Measurements from ENCODE around the gene CNOT8. TPM values are rescaled to one million over a fixed set of nuclear protein-coding genes. Genes with fewer than 3 reads are reported as not detected.
"Not testable (repeated sequence)": the region's sequence is repeated elsewhere in the genome, so short reads cannot be mapped to it uniquely, and the experiment has no call there.

The CNOT8 gene
- polyA plus RNA-seq, 1 of the 3 experiments (the other 2 are of a cell fraction) = 45.3 TPM

DNA sequence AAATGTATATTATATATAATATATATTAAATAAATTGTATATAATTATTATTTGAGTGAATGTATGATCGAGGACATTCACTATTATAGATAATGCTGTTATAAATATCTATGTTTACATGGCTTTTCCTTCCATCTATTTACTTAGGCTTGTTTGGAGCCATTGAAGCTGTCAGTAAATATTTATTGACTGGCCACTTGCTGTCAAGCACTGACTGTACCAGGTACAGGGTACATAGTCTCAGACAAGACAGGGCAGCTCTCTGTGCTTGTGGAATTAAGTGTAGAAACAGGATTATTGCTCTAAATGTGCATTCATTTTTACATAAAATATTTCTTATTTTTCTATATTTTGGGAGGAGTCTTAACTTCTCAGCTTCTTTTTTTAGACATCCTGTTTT is 24.4 kb upstream of the CNOT8 start:
- Histone ChIP-seq H3K4me1 (ENCODE audit: control insufficient read depth in 1 of 2, insufficient read depth in 2 of 2, low read depth in 1 of 2, low read length in 1 of 2) (peaks cover 9 to 14% of the 10 kb centered on the region in 2 experiments), H3F3A (replicated peaks; ENCODE audit: insufficient read depth) (peaks cover 10% of the 10 kb centered on the region), H3K9me3 (no peaks in the 10 kb centered on the region), H4K20me1 (ENCODE audit: insufficient read depth) (no peaks in the 10 kb centered on the region), H3K4me2 (no peak overlapping the region), H2AFZ (ENCODE audit: low read depth) (no peak overlapping the region), H3K27ac (ENCODE audit: low read depth in 2 of 2, low read length in 1 of 2) (peak overlapping the region in 1 of 2 experiments; percentile 86; a peak in 1 of 4 replicates), H3K36me3 (replicated peaks in 1 of 2; ENCODE audit: control insufficient read depth in 1 of 2, insufficient read depth in 2 of 2, low read length in 1 of 2) (peaks cover 0 to 5% of the 10 kb centered on the region in 2 experiments), H3K79me2 (ENCODE audit: insufficient read depth) (no peaks in the 10 kb centered on the region), H3K4me3 (ENCODE audit: low read depth in 2 of 2, low read length in 1 of 2) (no peak overlapping the region), H3K9ac (no peak overlapping the region), H3K27me3 (ENCODE audit: insufficient read depth) (no peaks in the 10 kb centered on the region), H3K9me2 (no peaks in the 10 kb centered on the region)
- POLR2A ChIA-PET = interaction anchor here (3.0 kb wide), 1 partner anchor 24 kb away, joined by 16 read pairs; the partner anchor contains the start of gene CNOT8
- 88% methylated on average over 1 of the region's 1 CpG for WGBS (ENCODE audit: low lambda C conversion rate)
- TF ChIP-seq, protein P1, sequence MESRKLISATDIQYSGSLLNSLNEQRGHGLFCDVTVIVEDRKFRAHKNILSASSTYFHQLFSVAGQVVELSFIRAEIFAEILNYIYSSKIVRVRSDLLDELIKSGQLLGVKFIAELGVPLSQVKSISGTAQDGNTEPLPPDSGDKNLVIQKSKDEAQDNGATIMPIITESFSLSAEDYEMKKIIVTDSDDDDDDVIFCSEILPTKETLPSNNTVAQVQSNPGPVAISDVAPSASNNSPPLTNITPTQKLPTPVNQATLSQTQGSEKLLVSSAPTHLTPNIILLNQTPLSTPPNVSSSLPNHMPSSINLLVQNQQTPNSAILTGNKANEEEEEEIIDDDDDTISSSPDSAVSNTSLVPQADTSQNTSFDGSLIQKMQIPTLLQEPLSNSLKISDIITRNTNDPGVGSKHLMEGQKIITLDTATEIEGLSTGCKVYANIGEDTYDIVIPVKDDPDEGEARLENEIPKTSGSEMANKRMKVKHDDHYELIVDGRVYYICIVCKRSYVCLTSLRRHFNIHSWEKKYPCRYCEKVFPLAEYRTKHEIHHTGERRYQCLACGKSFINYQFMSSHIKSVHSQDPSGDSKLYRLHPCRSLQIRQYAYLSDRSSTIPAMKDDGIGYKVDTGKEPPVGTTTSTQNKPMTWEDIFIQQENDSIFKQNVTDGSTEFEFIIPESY (IDR thresholded peaks at IDR 0.05; ENCODE audit: borderline replicate concordance, low read depth) = no peak
- TF ChIP-seq TCF12 (IDR thresholded peaks at IDR 0.05) (no peak), SIN3A (IDR thresholded peaks at IDR 0.05; ENCODE audit: borderline replicate concordance, low read depth, low read length) (no peak)
- TF ChIP-seq, protein P2, sequence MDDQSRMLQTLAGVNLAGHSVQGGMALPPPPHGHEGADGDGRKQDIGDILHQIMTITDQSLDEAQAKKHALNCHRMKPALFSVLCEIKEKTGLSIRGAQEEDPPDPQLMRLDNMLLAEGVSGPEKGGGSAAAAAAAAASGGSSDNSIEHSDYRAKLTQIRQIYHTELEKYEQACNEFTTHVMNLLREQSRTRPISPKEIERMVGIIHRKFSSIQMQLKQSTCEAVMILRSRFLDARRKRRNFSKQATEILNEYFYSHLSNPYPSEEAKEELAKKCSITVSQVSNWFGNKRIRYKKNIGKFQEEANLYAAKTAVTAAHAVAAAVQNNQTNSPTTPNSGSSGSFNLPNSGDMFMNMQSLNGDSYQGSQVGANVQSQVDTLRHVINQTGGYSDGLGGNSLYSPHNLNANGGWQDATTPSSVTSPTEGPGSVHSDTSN (IDR thresholded peaks at IDR 0.05) = no peak
- TF ChIP-seq, protein P3, sequence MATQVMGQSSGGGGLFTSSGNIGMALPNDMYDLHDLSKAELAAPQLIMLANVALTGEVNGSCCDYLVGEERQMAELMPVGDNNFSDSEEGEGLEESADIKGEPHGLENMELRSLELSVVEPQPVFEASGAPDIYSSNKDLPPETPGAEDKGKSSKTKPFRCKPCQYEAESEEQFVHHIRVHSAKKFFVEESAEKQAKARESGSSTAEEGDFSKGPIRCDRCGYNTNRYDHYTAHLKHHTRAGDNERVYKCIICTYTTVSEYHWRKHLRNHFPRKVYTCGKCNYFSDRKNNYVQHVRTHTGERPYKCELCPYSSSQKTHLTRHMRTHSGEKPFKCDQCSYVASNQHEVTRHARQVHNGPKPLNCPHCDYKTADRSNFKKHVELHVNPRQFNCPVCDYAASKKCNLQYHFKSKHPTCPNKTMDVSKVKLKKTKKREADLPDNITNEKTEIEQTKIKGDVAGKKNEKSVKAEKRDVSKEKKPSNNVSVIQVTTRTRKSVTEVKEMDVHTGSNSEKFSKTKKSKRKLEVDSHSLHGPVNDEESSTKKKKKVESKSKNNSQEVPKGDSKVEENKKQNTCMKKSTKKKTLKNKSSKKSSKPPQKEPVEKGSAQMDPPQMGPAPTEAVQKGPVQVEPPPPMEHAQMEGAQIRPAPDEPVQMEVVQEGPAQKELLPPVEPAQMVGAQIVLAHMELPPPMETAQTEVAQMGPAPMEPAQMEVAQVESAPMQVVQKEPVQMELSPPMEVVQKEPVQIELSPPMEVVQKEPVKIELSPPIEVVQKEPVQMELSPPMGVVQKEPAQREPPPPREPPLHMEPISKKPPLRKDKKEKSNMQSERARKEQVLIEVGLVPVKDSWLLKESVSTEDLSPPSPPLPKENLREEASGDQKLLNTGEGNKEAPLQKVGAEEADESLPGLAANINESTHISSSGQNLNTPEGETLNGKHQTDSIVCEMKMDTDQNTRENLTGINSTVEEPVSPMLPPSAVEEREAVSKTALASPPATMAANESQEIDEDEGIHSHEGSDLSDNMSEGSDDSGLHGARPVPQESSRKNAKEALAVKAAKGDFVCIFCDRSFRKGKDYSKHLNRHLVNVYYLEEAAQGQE (IDR thresholded peaks at IDR 0.05; ENCODE audit: low read depth, low read length) = no peak
- no peak for DNase-seq
- CTCF ChIA-PET = interaction anchor here (1.0 to 1.4 kb wide), 5 partner anchors 11 to 202 kb away, joined by 3 to 6 read pairs (median 4); no protein-coding TSS in a partner anchor

DNA sequence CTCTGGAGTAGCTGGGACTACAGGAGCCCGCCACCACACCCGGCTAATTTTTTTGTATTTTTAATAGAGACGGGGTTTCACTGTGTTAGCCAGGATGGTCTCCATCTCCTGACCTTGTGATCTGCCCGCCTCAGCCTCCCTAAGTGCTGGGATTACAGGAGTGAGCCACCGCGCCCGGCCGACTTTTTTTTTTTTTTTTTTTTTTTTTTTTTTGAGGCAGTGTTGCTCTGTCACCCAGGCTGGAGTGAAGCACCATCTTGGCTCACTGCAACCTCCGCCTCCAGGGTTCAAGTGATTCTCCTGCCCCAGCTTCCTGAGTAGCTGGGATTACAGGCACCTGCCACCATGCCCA is 22.8 kb upstream of the CNOT8 start:
- H3K9ac ChIP-seq; H3K9me2 ChIP-seq; H3K4me2 ChIP-seq; H3K27me3 ChIP-seq (ENCODE audit: insufficient read depth); H3F3A ChIP-seq (replicated peaks; ENCODE audit: insufficient read depth); H3K79me2 ChIP-seq (ENCODE audit: insufficient read depth); H3K4me3 ChIP-seq (ENCODE audit: low read depth in 2 of 2, low read length in 1 of 2); DNase-seq; H3K36me3 ChIP-seq (replicated peaks in 1 of 2; ENCODE audit: control insufficient read depth in 1 of 2, insufficient read depth in 2 of 2, low read length in 1 of 2); H4K20me1 ChIP-seq (ENCODE audit: insufficient read depth); H3K9me3 ChIP-seq: not testable (repeated sequence)
- Histone ChIP-seq H3K27ac (ENCODE audit: low read depth in 2 of 2, low read length in 1 of 2) (peak overlapping the region in 1 of 2 experiments; percentile 64; a peak in 3 of 4 replicates), H2AFZ (ENCODE audit: low read depth) (peak overlapping the region; percentile 56; the same call in 1 of the 2 replicates), H3K4me1 (ENCODE audit: control insufficient read depth in 1 of 2, insufficient read depth in 2 of 2, low read depth in 1 of 2, low read length in 1 of 2) (peaks cover 9 to 14% of the 10 kb centered on the region in 2 experiments)
- WGBS (ENCODE audit: low lambda C conversion rate) = 60% methylated on average over 9 of the region's 9 CpGs
- ChIA-PET CTCF (interaction anchor here (0.9 to 1.5 kb wide), 3 partner anchors 21 to 33 kb away, joined by 3 to 6 read pairs (median 4); no protein-coding TSS in a partner anchor), POLR2A (interaction anchor here (0.6 to 3.0 kb wide), 3 partner anchors 15 to 938 kb away, joined by 3 to 16 read pairs (median 7); partner anchors contain the start of genes CNOT8 and FAXDC2)
